C1 segment of cervical spinal cord (tissue), 14 donors: Measurements from ENCODE around the gene RPAIN.

Experiments used
- DNase-seq, 14 donors: peaks; one replicate each; lab custom pipeline; 2025; lab: John Stamatoyannopoulos, UW

The RPAIN gene

GRCh38 chr17:5419959-5420653, at the start of gene RPAIN:
Gene RPAIN, plus strand, starts transcription at chr17:5420182. Its CDS starts 29 bp downstream, at chr17:5420211.
- peak; percentile 68 to 98 (median 96) for DNase-seq

- peak in 1 of 14 donors; percentile 20 for DNase-seq
Measured at GRCh38 chr17:5370411-5370810, 49.6 kb upstream of the RPAIN start.

- no peak for DNase-seq
Measured at GRCh38 chr17:5373112-5373511, 46.9 kb upstream of the RPAIN start.

- no peak for DNase-seq
Measured at GRCh38 chr17:5378566-5379207, 41.3 kb upstream of the RPAIN start.

- no peak for DNase-seq
Measured at GRCh38 chr17:5379351-5380107, 40.5 kb upstream of the RPAIN start.

DNA sequence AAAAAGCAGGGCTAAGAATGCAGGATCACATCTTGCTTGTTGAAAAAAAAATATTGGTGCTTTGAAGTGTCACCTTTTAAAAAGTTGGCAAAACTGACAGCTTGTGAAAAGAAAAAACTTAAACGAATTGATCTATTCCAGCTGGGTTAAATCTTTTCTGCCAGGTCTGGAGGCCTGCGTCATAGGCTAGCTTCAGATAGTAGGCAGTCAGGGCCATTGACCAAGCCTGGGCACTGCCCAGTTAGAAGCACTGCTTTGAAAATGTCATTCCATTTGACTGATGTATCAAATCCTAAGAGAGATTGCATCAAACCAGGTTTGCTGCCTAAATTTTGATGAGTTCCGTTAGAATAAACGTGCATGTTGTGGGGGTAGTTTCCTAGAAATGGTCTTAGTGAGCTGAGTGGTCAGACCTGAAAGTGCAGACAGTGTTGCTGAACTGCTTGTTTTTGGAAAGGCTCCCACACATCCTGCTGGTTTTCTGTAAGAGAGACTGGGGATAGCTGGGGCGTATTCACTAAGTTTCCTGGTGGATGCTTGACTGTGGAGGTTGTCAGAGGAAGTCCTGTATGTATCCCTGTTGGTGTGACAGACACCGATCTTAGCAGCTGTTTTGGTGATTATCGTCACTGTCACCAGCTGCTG, 39.4 kb upstream of the RPAIN start:
- DNase-seq, result no peak

DNA sequence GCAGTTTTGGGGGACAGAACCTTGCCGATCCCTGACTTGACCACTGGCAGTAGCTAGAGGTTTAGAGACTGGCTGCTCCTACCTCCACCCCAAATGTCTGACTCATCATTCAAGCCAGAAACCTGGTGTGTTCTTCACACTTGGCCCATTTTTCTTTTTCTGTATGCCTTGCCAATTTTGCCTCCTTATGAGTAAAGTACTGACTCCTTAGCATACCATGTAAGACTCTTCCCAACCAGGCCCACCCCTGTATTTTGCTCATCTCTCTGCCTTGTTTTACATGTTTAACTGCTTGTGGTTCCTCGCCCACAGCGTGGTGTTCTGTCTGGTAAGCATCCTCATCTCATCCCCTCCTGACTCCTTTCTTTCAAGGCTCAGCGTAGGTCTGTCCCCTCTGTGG, 38.4 kb upstream of the RPAIN start:
- no peak for DNase-seq

- DNase-seq, result no peak
Measured at GRCh38 chr17:5391678-5392077, 28.3 kb upstream of the RPAIN start.

DNA sequence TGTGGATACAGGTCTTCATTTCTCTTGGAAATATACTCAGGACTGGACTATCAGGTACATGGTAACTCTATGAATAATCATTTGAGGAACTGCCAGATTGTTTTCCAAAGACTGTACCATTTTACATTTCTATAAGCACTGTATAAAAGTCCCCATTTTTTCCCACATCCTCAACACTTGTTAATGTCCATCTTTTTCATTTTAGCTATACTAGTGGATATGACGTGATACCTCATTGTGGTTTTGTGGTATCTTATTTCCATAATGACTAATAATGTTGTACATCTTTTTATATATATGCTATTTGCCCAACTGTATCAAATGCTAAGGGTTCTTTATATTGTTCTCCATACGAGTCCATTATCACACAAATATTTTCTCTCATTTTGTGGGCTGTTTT, 23.4 kb upstream of the RPAIN start:
- DNase-seq, result no peak

DNA sequence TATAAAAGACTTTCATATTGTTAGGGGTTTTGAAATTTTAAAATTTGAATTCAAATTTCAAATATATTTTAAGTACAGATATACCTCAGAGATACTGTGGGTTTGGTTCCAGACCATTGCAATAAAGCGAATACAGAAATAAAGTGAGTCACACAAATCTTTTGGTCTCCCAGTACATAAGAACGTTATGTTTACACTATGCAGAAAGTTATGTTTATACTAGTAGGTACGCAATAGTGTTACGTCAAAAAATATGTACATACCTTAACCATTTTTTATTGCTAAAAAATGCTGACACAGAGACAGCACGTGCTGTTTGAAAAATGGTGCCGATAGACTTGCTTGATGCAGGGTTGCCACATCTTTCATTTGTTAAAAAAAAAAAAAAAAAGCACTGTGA, 20.2 kb upstream of the RPAIN start:
- DNase-seq, result no peak

- DNase-seq, result no peak
Measured at GRCh38 chr17:5405400-5405799, 14.6 kb upstream of the RPAIN start.

DNA sequence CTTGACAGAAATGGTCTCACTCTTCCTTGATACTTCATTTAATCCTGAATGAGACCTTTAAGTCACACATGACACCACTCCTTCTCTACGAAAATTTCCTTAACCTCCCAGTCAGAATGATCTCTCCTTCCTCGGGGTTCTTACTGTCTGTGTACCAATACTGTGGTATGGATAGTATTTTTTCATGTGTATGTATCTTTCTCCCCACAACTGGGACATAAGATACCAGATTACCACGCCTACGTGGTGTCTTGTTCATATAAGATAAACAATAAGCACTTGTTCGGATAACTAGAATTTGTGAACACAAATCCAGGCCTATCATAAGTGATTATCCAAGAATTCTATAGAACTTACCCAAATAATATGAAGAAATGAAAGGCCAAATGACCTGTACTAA, 11.8 kb upstream of the RPAIN start:
- no peak for DNase-seq

DNA sequence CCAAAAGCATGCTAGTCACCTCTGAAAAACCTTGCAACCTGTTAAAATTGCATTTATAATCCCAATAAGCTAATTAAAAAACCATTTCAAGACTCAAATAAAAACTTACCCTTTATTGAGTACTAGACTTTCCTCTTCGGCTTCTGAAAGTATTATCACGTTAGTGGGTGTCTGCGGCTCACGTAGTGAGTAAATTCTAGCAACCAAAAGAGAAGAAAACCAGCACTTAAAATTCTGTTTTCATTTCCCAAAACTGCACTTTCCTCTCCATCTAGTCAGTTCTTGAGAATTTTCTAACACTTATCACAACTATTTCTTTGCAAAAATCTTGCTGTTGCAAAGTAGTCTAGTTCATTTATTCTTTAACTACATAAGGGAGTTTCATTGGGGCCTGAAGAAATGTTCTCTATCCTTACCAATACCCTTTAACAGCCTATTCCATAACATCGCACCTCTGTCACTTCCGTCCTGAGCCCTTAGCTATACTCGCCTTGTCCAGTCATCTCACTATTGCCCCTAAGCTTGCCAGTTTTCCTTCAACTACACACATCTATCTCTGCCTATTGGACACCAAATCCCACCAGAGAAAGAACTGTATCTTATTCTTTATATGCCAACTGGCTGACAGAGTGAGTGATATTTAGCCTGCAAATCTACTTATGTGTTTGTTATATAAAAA, 9.2 kb upstream of the RPAIN start:
- no peak for DNase-seq

GRCh38 chr17:5413682-5414081, 6.3 kb upstream of the RPAIN start:
- no peak for DNase-seq

DNA sequence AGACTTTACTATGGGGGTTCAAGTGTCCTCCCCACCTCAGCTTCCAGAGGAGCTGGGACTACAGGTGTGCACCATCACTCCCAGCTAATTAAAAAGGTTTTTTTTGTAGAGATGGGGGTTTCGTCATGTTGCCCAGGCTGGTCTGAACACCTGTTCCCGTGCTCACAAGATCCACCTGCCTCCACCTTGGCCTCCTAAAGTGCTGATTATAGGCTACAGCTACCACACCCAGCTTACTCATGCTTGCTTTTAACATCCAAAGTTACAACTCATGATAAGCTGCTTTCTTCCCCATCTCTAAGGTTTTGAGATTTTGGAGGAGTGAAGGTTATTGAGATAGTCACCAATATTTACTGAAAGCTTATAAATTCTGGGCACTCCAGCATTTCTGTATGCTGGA, 3.1 kb upstream of the RPAIN start:
- DNase-seq, result no peak

GRCh38 chr17:5418858-5419355, 1.1 kb upstream of the RPAIN start:
- DNase-seq, result peak in 2 of 14 donors; percentile 42 to 53

DNA sequence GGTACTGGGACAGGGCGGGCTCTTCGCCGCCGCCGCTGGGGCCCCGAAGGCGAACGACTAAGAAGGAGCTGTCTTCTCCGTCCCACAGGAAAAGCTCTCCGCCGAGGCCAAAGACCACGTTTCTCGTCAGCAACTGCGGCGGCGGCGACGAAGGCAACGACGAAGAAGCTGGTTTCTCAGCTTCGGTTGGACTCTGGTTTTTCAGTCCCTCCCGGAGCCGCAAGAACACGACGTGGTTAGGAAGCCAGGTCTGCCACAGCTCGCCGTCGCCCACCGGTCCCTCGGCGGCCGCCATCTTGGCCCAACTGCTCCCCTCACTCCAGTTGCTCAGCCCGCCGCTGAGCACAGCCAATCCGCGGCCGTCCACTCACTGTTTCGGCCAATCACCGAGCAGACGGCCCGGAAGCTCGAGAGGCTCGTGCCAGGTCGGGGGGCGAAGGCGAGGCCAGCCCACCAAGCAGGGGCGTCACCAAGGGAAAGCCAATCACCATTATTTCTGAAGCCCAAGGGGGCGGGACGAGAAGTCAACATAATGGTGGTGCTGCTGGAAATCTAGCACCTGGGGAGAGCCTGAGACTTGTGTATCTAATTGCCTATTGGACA, 525 bp upstream of the RPAIN start, which contains the start of gene NUP88:
TSS of gene NUP88 (minus strand) at position 307 of the 603 bp plus-strand sequence. CDS start at position 295, 12 bp downstream.
- DNase-seq, result peak; percentile 71 to 98 (median 96)

DNA sequence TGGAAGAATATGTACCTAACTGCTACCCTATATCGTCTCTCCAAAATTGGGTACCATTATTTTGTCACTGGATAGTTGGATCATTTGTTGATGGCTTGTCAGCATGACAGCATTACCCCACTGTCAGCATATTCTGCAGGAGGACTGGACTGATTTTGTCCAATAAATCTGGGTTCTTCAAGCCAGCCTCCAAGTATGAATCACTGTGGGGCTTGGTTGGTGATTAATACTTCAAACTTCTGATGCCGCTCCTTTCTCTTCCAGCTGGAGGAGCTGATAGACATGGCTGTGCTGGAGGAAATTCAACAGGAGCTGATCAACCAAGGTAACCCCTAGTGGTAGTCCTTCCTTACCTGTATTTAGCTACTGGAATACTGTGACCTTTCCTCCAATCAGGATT, 2.5 kb downstream of the RPAIN start:
- no peak for DNase-seq

DNA sequence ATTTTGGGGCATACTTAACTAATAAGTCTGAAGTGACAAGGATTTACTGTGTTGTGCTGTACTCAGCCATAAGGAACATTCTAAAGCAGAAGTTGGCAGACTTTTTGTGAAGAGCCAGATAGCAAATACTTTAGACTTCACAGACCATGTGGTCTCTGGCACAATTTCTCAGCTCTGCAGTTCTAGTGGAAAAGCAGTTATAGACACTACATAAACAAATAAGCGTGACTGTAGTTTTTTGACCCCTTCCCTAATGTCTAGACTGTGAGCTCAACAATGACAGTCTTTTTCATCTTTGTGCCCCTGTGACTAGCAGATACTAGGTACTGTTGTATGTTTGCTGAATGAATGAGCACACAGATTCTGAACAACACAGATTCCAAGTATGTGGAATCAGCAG, 4.9 kb downstream of the RPAIN start:
- no peak for DNase-seq

- no peak for DNase-seq
Measured at GRCh38 chr17:5425826-5426225, 5.8 kb downstream of the RPAIN start.
